Measurements from ENCODE around the gene RBMS1.

GRCh38 chr2:160283675-160284074 is 209.9 kb downstream of the RBMS1 start:
- TF ChIP-seq CTCF (IDR thresholded peaks at IDR 0.05; ENCODE audit: low read depth, low read length, missing input control) = no peak
- no peak for TF ChIP-seq JUND (IDR thresholded peaks at IDR 0.05)
- TF ChIP-seq SP1 (IDR thresholded peaks at IDR 0.05) = no peak
- no peak for TF ChIP-seq GABPA (IDR thresholded peaks at IDR 0.05 in 1 of 2, conservative IDR thresholded peaks at IDR 0.05 in 1 of 2)
- TF ChIP-seq RAD21 (IDR thresholded peaks at IDR 0.05) = no peak
- no peak for TF ChIP-seq RXRA (IDR thresholded peaks at IDR 0.05)
- no peak for TF ChIP-seq TAF1 (conservative IDR thresholded peaks at IDR 0.05)
- TF ChIP-seq, protein P1, sequence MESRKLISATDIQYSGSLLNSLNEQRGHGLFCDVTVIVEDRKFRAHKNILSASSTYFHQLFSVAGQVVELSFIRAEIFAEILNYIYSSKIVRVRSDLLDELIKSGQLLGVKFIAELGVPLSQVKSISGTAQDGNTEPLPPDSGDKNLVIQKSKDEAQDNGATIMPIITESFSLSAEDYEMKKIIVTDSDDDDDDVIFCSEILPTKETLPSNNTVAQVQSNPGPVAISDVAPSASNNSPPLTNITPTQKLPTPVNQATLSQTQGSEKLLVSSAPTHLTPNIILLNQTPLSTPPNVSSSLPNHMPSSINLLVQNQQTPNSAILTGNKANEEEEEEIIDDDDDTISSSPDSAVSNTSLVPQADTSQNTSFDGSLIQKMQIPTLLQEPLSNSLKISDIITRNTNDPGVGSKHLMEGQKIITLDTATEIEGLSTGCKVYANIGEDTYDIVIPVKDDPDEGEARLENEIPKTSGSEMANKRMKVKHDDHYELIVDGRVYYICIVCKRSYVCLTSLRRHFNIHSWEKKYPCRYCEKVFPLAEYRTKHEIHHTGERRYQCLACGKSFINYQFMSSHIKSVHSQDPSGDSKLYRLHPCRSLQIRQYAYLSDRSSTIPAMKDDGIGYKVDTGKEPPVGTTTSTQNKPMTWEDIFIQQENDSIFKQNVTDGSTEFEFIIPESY (IDR thresholded peaks at IDR 0.05) = no peak
- TF ChIP-seq REST (IDR thresholded peaks at IDR 0.05) = no peak
- TF ChIP-seq, protein P2, sequence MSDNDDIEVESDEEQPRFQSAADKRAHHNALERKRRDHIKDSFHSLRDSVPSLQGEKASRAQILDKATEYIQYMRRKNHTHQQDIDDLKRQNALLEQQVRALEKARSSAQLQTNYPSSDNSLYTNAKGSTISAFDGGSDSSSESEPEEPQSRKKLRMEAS (IDR thresholded peaks at IDR 0.05) = no peak
